Caco-2 (cell line): ENCODE data around the gene RSPH1. TPM values are rescaled to one million over a fixed set of nuclear protein-coding genes. Genes with fewer than 3 reads are reported as not detected.

Source experiments
- BruUV-seq: library from RNA; stranded (reverse); fragments of 400-500 nt; replicated peaks from 2 replicates; lab custom pipeline; 2021; lab: Mats Ljungman, UMichigan
- CTCF ChIA-PET: fragments of 300-600 bp; sonication (Branson Sonifier 250); formaldehyde crosslinking; loops from one replicate; lab custom pipeline; 2022; ENCODE audit warnings: antibody characterized with exemption; lab: Charles Lee
- POLR2A ChIA-PET: fragments of 300-600 bp; sonication (Branson Sonifier 250); formaldehyde crosslinking; loops from one replicate; lab custom pipeline; 2022; ENCODE audit warnings: antibody characterized with exemption; lab: Charles Lee
- DNase-seq, 2 experiments: peaks; one replicate each; pipeline versions ENCODE4 v3.0.0 to v3.0.0-alpha.2; 2020 to 2022
- H3K27me3 ChIP-seq: replicated peaks from 2 replicates; pipeline ENCODE4 v1.6.0; 2011; ENCODE audit warnings: low read length; ENCODE audit not compliant: control insufficient read depth, insufficient read depth
- H3K36me3 ChIP-seq: 2 replicates; pipeline ENCODE4 v1.5.1; 2011; ENCODE audit warnings: low read length; ENCODE audit not compliant: control insufficient read depth, insufficient read depth
- H3K4me1 ChIP-seq: fragments of 250-450 bp; sonication (Bioruptor Pico); 2 replicates; pipeline ENCODE4 v1.5.1; 2020; ENCODE audit warnings: mild to moderate bottlenecking
- H3K4me3 ChIP-seq: 2 replicates; pipeline ENCODE4 v1.5.1; 2011; ENCODE audit warnings: low read depth, mild to moderate bottlenecking, control low read depth, low read length
- H3K9me3 ChIP-seq: fragments of 250-450 bp; sonication (Bioruptor Pico); 2 replicates; pipeline ENCODE4 v1.5.1; 2020; ENCODE audit warnings: mild to moderate bottlenecking, moderate library complexity
- H3K27ac Mint-ChIP-seq: one replicate; pipeline ENCODE4 v1.8.0; 2022; ENCODE audit warnings: mixed read lengths; ENCODE audit not compliant: unreplicated experiment
- H3K27me3 Mint-ChIP-seq: one replicate; pipeline ENCODE4 v1.8.0; 2022; ENCODE audit warnings: mixed read lengths; ENCODE audit not compliant: insufficient read depth, unreplicated experiment
- H3K36me3 Mint-ChIP-seq: one replicate; pipeline ENCODE4 v1.8.0; 2022; ENCODE audit warnings: mild to moderate bottlenecking, mixed read lengths; ENCODE audit not compliant: insufficient read depth, unreplicated experiment
- H3K4me1 Mint-ChIP-seq: one replicate; pipeline ENCODE4 v1.8.0; 2022; ENCODE audit warnings: low read depth, mixed read lengths; ENCODE audit not compliant: unreplicated experiment
- H3K4me3 Mint-ChIP-seq: one replicate; pipeline ENCODE4 v1.8.0; 2022; ENCODE audit warnings: mild to moderate bottlenecking, moderate library complexity, mixed read lengths; ENCODE audit not compliant: unreplicated experiment
- H3K9me3 Mint-ChIP-seq: one replicate; pipeline ENCODE4 v1.8.0; 2022; ENCODE audit warnings: mixed read lengths; ENCODE audit not compliant: unreplicated experiment
- CTCF ChIP-seq, 2 experiments: fragments of 200-600 bp in 1 of 2; IDR thresholded peaks; 1 replicate in 1 of 2; 2 replicates in 1 of 2; pipeline versions ENCODE4 v1.5.1 to v1.8.0; 2011 to 2022; ENCODE audit warnings: antibody characterized with exemption in 1 of 2, control low read depth in 1 of 2, inconsistent platforms in 1 of 2, low read depth in 1 of 2, low read length in 1 of 2, mild to moderate bottlenecking in 1 of 2, moderate library complexity in 1 of 2; ENCODE audit not compliant: insufficient read depth in 1 of 2, severe bottlenecking in 1 of 2, unreplicated experiment in 1 of 2
- intact Hi-C: fragments of 100-400 bp; cut with micrococcal nuclease; formaldehyde crosslinking; loops from one replicate; pipeline ENCODE4 v1.10.0; 2022; ENCODE audit not compliant: unreplicated experiment
- total RNA-seq: library from RNA; stranded (reverse); gene quantifications from 2 replicates; pipeline ENCODE4 v1.2.3, GENCODE V29; 2022

The RSPH1 gene
- total RNA-seq, 1 experiment from 2014 or later, result 0.23 TPM

GRCh38 chr21:42498012-42498411, 2.0 kb upstream of the RSPH1 start:
- intact Hi-C loops, result no loop called here
- peaks cover 10% of the 10 kb centered on the region for H3K36me3 Mint-ChIP-seq
- H3K36me3 ChIP-seq, result no peaks in the 10 kb centered on the region
- DNase-seq, result no peak
- no peaks in the 10 kb centered on the region for H3K27me3 ChIP-seq
- TF ChIP-seq CTCF (IDR thresholded peaks at IDR 0.05; ENCODE audit: insufficient read depth in 1 of 2, low read depth in 1 of 2, low read length in 1 of 2, severe bottlenecking in 1 of 2, unreplicated experiment in 1 of 2), result no peak
- no peaks in the 10 kb centered on the region for H3K9me3 ChIP-seq
- peaks cover 10% of the 10 kb centered on the region for H3K4me1 ChIP-seq
- no peaks in the 10 kb centered on the region for H3K27me3 Mint-ChIP-seq
- H3K4me1 Mint-ChIP-seq, result peaks cover 16% of the 10 kb centered on the region
- ChIA-PET CTCF (no interaction called here), POLR2A (no interaction called here)
- no peak overlapping the region for H3K4me3 ChIP-seq
- no peak overlapping the region for H3K27ac Mint-ChIP-seq
- no TSS peak for BruUV-seq
- H3K9me3 Mint-ChIP-seq, result no peaks in the 10 kb centered on the region
- H3K4me3 Mint-ChIP-seq, result no peak overlapping the region

GRCh38 chr21:42496839-42497202, 797 bp upstream of the RSPH1 start:
- Histone ChIP-seq H3K27me3 (no peaks in the 10 kb centered on the region), H3K4me1 (peaks cover 16% of the 10 kb centered on the region), H3K9me3 (no peaks in the 10 kb centered on the region), H3K36me3 (no peaks in the 10 kb centered on the region), H3K4me3 (peak overlapping the region; percentile 55)
- BruUV-seq, result TSS peak; percentile 81
- Mint-ChIP-seq H3K36me3 (peaks cover 15% of the 10 kb centered on the region), H3K9me3 (no peaks in the 10 kb centered on the region), H3K27ac (peak overlapping the region; percentile 87), H3K4me3 (peak overlapping the region; percentile 88), H3K27me3 (no peaks in the 10 kb centered on the region), H3K4me1 (peaks cover 21% of the 10 kb centered on the region)
- CTCF ChIA-PET, result interaction anchor here (0.5 kb wide), 1 partner anchor 222 kb away, joined by 6 read pairs; no protein-coding TSS in a partner anchor
- TF ChIP-seq CTCF (IDR thresholded peaks at IDR 0.05; ENCODE audit: insufficient read depth in 1 of 2, low read depth in 1 of 2, low read length in 1 of 2, severe bottlenecking in 1 of 2, unreplicated experiment in 1 of 2), result no peak
- no peak for DNase-seq
- POLR2A ChIA-PET, result no interaction called here
- intact Hi-C loops, result no loop called here

GRCh38 chr21:42495765-42496119, 282 bp downstream of the RSPH1 start:
- TF ChIP-seq CTCF (IDR thresholded peaks at IDR 0.05; ENCODE audit: insufficient read depth in 1 of 2, low read depth in 1 of 2, low read length in 1 of 2, severe bottlenecking in 1 of 2, unreplicated experiment in 1 of 2), result no peak
- Mint-ChIP-seq H3K27me3 (no peaks in the 10 kb centered on the region), H3K36me3 (peaks cover 15% of the 10 kb centered on the region), H3K4me1 (peaks cover 21% of the 10 kb centered on the region), H3K27ac (peak overlapping the region; percentile 87), H3K4me3 (peak overlapping the region; percentile 88), H3K9me3 (no peaks in the 10 kb centered on the region)
- Histone ChIP-seq H3K4me1 (peaks cover 18% of the 10 kb centered on the region), H3K4me3 (peak overlapping the region; percentile 52), H3K27me3 (no peaks in the 10 kb centered on the region), H3K9me3 (no peaks in the 10 kb centered on the region), H3K36me3 (no peaks in the 10 kb centered on the region)
- DNase-seq, result no peak
- BruUV-seq, result no TSS peak
- CTCF ChIA-PET, result no interaction called here
- intact Hi-C loops, result no loop called here
- POLR2A ChIA-PET, result interaction anchor here (1.0 kb wide), 1 partner anchor 12 kb away, joined by 3 read pairs; no protein-coding TSS in a partner anchor
